Lower leg skin (tissue), 3 donors: Measurements from ENCODE around the gene SLC35B4.

Source experiments
- POLR2A ChIP-seq, 2 donors: fragments of 450-650 bp; IDR thresholded peaks; one replicate each; pipeline ENCODE4 v1.6.1; 2016 to 2017; ENCODE audit warnings: antibody characterized with exemption in 2 of 2, mild to moderate bottlenecking in 1 of 2, moderate library complexity in 1 of 2
- TF ChIP-seq, protein P1 (sequence below), 3 donors: fragments of 450-650 bp; IDR thresholded peaks; one replicate each; pipeline ENCODE4 v1.5.1; 2016; ENCODE audit warnings: antibody characterized with exemption in 3 of 3, mild to moderate bottlenecking in 3 of 3, moderate library complexity in 2 of 3

DNA sequence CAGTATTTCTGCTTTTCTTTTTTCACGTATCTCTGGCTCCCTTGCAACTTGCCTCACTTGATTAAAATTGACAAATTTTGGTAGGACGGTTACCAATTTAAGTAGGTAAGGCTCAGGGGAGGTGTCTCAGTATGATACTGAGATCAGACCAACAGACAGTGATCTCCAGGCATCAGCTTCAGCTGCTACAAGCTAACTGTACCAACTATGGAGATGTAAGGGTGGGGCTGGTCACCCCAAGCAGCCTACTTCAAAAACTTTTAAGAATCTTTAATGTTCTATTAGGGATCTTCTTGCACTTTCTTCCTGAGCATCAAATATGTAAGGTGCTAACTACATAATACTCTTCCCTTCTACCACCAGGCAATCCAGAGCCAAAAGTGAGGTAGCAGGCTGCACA lies 26.9 kb downstream of the SLC35B4 start:
- TF ChIP-seq, protein P1, sequence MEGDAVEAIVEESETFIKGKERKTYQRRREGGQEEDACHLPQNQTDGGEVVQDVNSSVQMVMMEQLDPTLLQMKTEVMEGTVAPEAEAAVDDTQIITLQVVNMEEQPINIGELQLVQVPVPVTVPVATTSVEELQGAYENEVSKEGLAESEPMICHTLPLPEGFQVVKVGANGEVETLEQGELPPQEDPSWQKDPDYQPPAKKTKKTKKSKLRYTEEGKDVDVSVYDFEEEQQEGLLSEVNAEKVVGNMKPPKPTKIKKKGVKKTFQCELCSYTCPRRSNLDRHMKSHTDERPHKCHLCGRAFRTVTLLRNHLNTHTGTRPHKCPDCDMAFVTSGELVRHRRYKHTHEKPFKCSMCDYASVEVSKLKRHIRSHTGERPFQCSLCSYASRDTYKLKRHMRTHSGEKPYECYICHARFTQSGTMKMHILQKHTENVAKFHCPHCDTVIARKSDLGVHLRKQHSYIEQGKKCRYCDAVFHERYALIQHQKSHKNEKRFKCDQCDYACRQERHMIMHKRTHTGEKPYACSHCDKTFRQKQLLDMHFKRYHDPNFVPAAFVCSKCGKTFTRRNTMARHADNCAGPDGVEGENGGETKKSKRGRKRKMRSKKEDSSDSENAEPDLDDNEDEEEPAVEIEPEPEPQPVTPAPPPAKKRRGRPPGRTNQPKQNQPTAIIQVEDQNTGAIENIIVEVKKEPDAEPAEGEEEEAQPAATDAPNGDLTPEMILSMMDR (IDR thresholded peaks at IDR 0.05), result no peak
- TF ChIP-seq POLR2A (IDR thresholded peaks at IDR 0.05), result no peak
